ENCODE results near the gene WDR73. TPM values are rescaled to one million over a fixed set of nuclear protein-coding genes. Genes with fewer than 3 reads are reported as not detected.

The WDR73 gene
- total RNA-seq, 6 donors from 2014 or later: 21.5 to 138 (median 35.8) TPM

- H3K36me3 ChIP-seq: no peaks in the 10 kb centered on the region
- TF ChIP-seq EP300 (IDR thresholded peaks at IDR 0.05) (no peak), POLR2A (IDR thresholded peaks at IDR 0.05) (no peak), POLR2AphosphoS5 (IDR thresholded peaks at IDR 0.05) (no peak), CTCF (IDR thresholded peaks at IDR 0.05) (no peak)
- peaks cover 16 to 33% (median 22%) of the 10 kb centered on the region in 4 donors for H3K4me1 ChIP-seq
- ATAC-seq (ENCODE audit: low FRiP score in 2 of 2) (no peak), DNase-seq (no peak)
- H3K27ac ChIP-seq: peak overlapping the region; percentile 48 to 85 (median 68)
- H3K27me3 ChIP-seq: no peaks in the 10 kb centered on the region
- 43 to 45% methylated on average over 7 of the region's 7 CpGs for WGBS, 2 donors
- no peaks in the 10 kb centered on the region for H3K9me3 ChIP-seq
- H3K4me3 ChIP-seq: peak overlapping the region in 3 of 4 donors; percentile 50 to 64 (median 55)
These were observed 4.8 kb upstream of the WDR73 start for GRCh38 chr15:84658788-84659411.

GRCh38 chr15:84658080-84658787 lies 4.2 kb upstream of the WDR73 start, which contains the start of gene NMB:
TSS of gene NMB (minus strand) at chr15:84658199. CDS start at chr15:84658152, 47 bp downstream.
- DNase-seq (peak; percentile 92 to 95), ATAC-seq (ENCODE audit: low FRiP score in 2 of 2) (peak; percentile 74 to 89)
- Histone ChIP-seq H3K27ac (peak within 1 kb of the TSS; percentile 48 to 85 (median 68)), H3K27me3 (no peaks in the 10 kb centered on the region), H3K36me3 (no peaks in the 10 kb centered on the region), H3K4me1 (peaks cover 19 to 40% (median 27%) of the 10 kb centered on the region in 4 donors), H3K4me3 (peak within 1 kb of the TSS; percentile 34 to 64 (median 52)), H3K9me3 (no peaks in the 10 kb centered on the region)
- 0 to 1% methylated on average over 16 to 19 of the region's 61 CpGs for WGBS, 2 donors
- TF ChIP-seq POLR2AphosphoS5 (IDR thresholded peaks at IDR 0.05) (peak in 1 of 2 donors; percentile 41), CTCF (IDR thresholded peaks at IDR 0.05) (peak; percentile 61 to 91 (median 76)), EP300 (IDR thresholded peaks at IDR 0.05) (no peak), POLR2A (IDR thresholded peaks at IDR 0.05) (peak in 1 of 4 donors; percentile 50)

GRCh38 chr15:84657748-84658079 lies 3.6 kb upstream of the WDR73 start:
- DNase-seq: no peak
- TF ChIP-seq CTCF (IDR thresholded peaks at IDR 0.05) (no peak), EP300 (IDR thresholded peaks at IDR 0.05) (no peak), POLR2A (IDR thresholded peaks at IDR 0.05) (no peak), POLR2AphosphoS5 (IDR thresholded peaks at IDR 0.05) (no peak)
- H3K4me1 ChIP-seq: peaks cover 25 to 45% (median 32%) of the 10 kb centered on the region in 4 donors
- no peaks in the 10 kb centered on the region for H3K9me3 ChIP-seq
- H3K4me3 ChIP-seq: peak overlapping the region; percentile 34 to 64 (median 52)
- 48 to 62% methylated on average over 4 to 10 of the region's 17 CpGs for WGBS, 2 donors
- no peak for ATAC-seq (ENCODE audit: low FRiP score in 2 of 2)
- peaks cover 0 to under 1% (median 0%) of the 10 kb centered on the region in 4 donors for H3K36me3 ChIP-seq
- no peaks in the 10 kb centered on the region for H3K27me3 ChIP-seq
- peak overlapping the region; percentile 48 to 85 (median 68) for H3K27ac ChIP-seq

GRCh38 chr15:84656972-84657371 lies 2.9 kb upstream of the WDR73 start:
- DNase-seq: peak in 1 of 2 donors; percentile 60
- Histone ChIP-seq H3K9me3 (no peaks in the 10 kb centered on the region), H3K4me1 (peaks cover 29 to 52% (median 36%) of the 10 kb centered on the region in 4 donors), H3K4me3 (no peak overlapping the region), H3K36me3 (peaks cover 0 to 8% (median 3%) of the 10 kb centered on the region in 4 donors), H3K27ac (no peak overlapping the region), H3K27me3 (no peaks in the 10 kb centered on the region)
- WGBS, 2 donors: 99 to 100% methylated on average over 2 to 7 of the region's 7 CpGs
- ATAC-seq (ENCODE audit: low FRiP score in 2 of 2): no peak
- no peak for TF ChIP-seq EP300 (IDR thresholded peaks at IDR 0.05)
- no peak for TF ChIP-seq CTCF (IDR thresholded peaks at IDR 0.05)

Data from upper lobe of left lung (tissue), 6 donors.